HG03060 (cell line): ENCODE data around the gene MYH13.
"Not testable (repeated sequence)": the region's sequence is repeated elsewhere in the genome, so short reads cannot be mapped to it uniquely, and the experiment has no call there.

Experiments used
- ATAC-seq: cut with Tn5 transposase; IDR thresholded peaks from one replicate; pipeline ENCODE4 v1.9.1; 2021; ENCODE audit warnings: low read depth, moderate number of reproducible peaks; ENCODE audit not compliant: unreplicated experiment

The MYH13 gene

GRCh38 chr17:10306585-10306984 lies 66.2 kb downstream of the MYH13 start:
- ATAC-seq = no peak

- no peak for ATAC-seq
Measured at GRCh38 chr17:10305398-10305797, 67.4 kb downstream of the MYH13 start.

- no peak for ATAC-seq
Measured at GRCh38 chr17:10304758-10305300, 68.0 kb downstream of the MYH13 start.

- no peak for ATAC-seq
Measured at GRCh38 chr17:10297691-10298090, 75.1 kb downstream of the MYH13 start.

- ATAC-seq = no peak
Measured at GRCh38 chr17:10295728-10296343, 77.0 kb downstream of the MYH13 start.

- ATAC-seq = no peak
Measured at GRCh38 chr17:10294180-10294579, 78.6 kb downstream of the MYH13 start.

GRCh38 chr17:10292057-10292937 lies 80.5 kb downstream of the MYH13 start:
- ATAC-seq = no peak

- ATAC-seq = not testable (repeated sequence)
Measured at GRCh38 chr17:10291576-10291975, 81.2 kb downstream of the MYH13 start.

- no peak for ATAC-seq
Measured at GRCh38 chr17:10290041-10290440, 82.8 kb downstream of the MYH13 start.

- no peak for ATAC-seq
Measured at GRCh38 chr17:10286324-10286723, 86.5 kb downstream of the MYH13 start.

GRCh38 chr17:10285896-10286295 lies 86.9 kb downstream of the MYH13 start:
- ATAC-seq = no peak

- ATAC-seq = no peak
Measured at GRCh38 chr17:10280068-10280467, 92.7 kb downstream of the MYH13 start.

GRCh38 chr17:10278218-10278617 lies 94.6 kb downstream of the MYH13 start:
- ATAC-seq = no peak

GRCh38 chr17:10276436-10276835 lies 96.4 kb downstream of the MYH13 start:
- ATAC-seq = no peak

- ATAC-seq = no peak
Measured at GRCh38 chr17:10275418-10275817, 97.4 kb downstream of the MYH13 start.

- no peak for ATAC-seq
Measured at GRCh38 chr17:10271106-10271562, 101.7 kb downstream of the MYH13 start.

GRCh38 chr17:10270258-10270657 lies 102.5 kb downstream of the MYH13 start:
- no peak for ATAC-seq

GRCh38 chr17:10268005-10268404 lies 104.8 kb downstream of the MYH13 start:
- ATAC-seq = no peak

GRCh38 chr17:10266296-10266876 lies 106.4 kb downstream of the MYH13 start:
- ATAC-seq = peak; percentile 37

- no peak for ATAC-seq
Measured at GRCh38 chr17:10265100-10265810, 107.6 kb downstream of the MYH13 start.

- ATAC-seq = no peak
Measured at GRCh38 chr17:10264051-10264450, 108.8 kb downstream of the MYH13 start.
